GM12872 (cell line): ENCODE measurements around the gene PRR29.

Source experiments
- TF ChIP-seq, protein P1 (sequence below): IDR thresholded peaks from 3 replicates; pipeline ENCODE4 v1.5.1; 2011; ENCODE audit warnings: low read depth, mild to moderate bottlenecking, low read length, moderate library complexity; ENCODE audit not compliant: insufficient read depth

PRR29 gene

DNA sequence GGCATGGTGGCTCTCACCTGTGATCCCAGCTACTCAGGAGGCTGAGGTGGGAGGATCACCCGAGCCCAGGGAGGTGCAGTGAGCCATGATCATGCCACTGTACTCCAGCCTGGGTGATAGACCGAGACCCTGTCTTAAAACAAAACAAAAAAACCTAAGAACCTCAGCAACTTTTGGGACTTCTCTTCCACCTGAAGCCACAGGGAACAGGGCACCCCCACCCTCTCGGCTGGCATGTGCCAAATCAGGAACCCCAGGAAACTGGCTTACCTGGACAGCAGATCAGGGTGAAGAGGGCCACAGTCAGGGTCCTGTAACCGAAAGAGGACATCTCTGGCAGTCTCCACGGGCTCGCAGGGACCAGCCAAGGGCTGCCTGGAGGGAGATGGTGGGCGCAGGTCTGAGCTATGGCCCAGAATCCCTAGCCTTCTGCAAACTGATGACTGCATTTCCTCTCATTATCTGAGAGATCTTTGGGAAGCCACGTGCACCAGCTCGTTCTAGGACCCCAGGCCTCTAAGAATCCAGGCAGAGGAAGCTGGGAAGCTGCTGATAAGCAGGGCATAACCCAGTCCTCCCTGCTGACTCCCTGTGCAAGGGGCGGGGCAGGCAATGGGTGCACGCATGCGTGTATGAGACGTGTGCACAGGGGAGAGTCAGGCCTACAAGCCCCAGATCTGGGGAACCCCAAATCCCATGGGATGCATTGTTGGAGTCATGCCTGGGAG lies 8.4 kb downstream of the PRR29 start:
- TF ChIP-seq, protein P1, sequence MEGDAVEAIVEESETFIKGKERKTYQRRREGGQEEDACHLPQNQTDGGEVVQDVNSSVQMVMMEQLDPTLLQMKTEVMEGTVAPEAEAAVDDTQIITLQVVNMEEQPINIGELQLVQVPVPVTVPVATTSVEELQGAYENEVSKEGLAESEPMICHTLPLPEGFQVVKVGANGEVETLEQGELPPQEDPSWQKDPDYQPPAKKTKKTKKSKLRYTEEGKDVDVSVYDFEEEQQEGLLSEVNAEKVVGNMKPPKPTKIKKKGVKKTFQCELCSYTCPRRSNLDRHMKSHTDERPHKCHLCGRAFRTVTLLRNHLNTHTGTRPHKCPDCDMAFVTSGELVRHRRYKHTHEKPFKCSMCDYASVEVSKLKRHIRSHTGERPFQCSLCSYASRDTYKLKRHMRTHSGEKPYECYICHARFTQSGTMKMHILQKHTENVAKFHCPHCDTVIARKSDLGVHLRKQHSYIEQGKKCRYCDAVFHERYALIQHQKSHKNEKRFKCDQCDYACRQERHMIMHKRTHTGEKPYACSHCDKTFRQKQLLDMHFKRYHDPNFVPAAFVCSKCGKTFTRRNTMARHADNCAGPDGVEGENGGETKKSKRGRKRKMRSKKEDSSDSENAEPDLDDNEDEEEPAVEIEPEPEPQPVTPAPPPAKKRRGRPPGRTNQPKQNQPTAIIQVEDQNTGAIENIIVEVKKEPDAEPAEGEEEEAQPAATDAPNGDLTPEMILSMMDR, result no peak

- TF ChIP-seq, protein P1, result no peak
Observed at GRCh38 chr17:64007838-64008282, 9.7 kb downstream of the PRR29 start.

GRCh38 chr17:64008346-64008745 lies 10.2 kb downstream of the PRR29 start:
- TF ChIP-seq, protein P1, result no peak

DNA sequence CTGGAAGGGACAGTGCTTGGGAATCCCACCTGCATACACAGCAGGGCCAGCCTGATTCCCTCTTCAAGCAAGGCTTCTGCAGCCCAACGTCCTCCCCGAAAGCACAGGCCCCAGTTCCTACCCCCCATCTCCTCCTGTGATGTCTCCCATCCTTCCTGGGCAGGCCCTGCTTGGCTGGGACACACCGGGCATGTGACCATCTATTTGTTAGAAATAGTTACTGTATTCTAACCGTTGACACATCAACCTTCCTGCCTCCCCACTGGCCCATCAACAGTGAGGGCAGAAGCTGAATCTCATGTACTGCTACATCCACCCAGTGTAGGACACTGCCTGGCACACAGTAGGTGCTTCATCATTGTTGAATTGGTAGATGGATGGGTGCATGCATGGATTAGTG lies 10.7 kb downstream of the PRR29 start:
- TF ChIP-seq, protein P1, result no peak

DNA sequence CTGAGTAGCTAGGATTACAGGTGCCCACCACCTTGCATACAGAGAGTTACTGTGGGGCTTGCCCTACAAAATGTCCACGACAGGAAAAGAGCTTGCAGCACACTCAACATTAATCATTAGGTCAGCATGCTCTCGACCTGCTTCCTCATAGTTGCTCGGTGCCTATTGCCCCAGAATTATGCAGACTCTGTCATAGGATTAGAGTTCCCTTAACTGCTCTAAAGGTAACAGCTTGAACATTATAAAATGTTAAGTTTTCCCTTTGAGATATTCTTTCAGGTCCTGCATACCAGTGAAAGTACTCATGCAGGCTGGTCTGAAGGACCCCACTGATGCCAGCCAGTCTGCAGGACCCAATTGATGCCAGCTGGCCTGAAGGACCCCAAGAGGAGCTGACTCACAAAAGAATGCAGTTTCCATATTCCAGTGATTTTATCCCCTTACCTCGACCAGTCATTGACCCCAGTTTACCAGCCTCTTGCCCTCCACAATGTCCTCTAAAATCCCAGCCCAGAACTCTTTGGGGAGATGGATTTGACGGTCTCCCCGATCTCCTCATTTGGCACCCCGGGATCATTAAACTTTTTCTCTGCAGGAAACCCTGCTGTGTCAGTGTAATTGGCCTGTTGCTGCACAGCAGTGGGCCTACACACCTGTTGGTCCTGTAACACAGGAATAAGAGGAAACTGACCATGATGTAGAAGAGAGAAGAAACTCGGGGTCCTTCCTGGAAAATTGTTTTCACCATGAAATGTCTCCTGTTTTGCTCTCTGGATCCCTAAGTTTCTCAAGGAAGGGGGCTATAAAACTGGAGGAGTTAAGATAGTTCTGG lies 11.6 kb downstream of the PRR29 start:
- TF ChIP-seq, protein P1, result no peak

DNA sequence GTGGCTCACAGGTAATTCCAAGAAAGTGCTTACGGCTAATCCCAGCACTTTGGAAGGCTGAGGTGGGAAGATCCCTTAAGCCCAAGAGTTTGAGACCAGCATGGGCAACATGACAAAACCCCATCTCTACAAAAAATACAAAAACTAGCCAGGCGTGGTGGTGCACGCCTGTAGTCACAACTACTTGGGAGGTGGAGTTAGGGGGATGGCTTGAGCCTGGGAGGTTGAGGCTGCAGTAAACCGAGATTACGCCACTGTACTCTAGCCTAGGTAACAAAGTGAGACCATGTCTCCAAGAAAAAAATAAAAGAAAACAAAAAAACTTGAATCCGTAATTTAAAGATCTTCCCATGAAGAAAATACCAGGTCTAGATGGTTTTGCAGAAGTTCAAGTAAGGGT lies 17.3 kb downstream of the PRR29 start:
- TF ChIP-seq, protein P1, result no peak

- TF ChIP-seq, protein P1, result peak; percentile 37; the same call in 2 of the 3 replicates
Observed at GRCh38 chr17:64016231-64016784, 18.2 kb downstream of the PRR29 start.
